ENCODE results near the gene C4orf50. TPM values are rescaled to one million over a fixed set of nuclear protein-coding genes. Genes with fewer than 3 reads are reported as not detected.
"Not testable (repeated sequence)": the region's sequence is repeated elsewhere in the genome, so short reads cannot be mapped to it uniquely, and the experiment has no call there.

The C4orf50 gene
- polyA plus RNA-seq, 3 donors, result not detected

- Mint-ChIP-seq H3K4me3 (no peak overlapping the region), H3K27ac (no peak overlapping the region), H3K27me3 (ENCODE audit: low read depth in 3 of 3) (peaks cover 6 to 16% (median 12%) of the 10 kb centered on the region in 3 donors), H3K9me3 (no peaks in the 10 kb centered on the region), H3K4me1 (no peaks in the 10 kb centered on the region), H3K36me3 (no peaks in the 10 kb centered on the region)
- Histone ChIP-seq H3K9me3 (replicated peaks in 1 of 2; ENCODE audit: control insufficient read depth in 1 of 2, insufficient read depth in 1 of 2, low read length in 2 of 2) (no peaks in the 10 kb centered on the region), H3K4me2 (replicated peaks; ENCODE audit: extremely low read depth, low read length, poor library complexity, severe bottlenecking) (no peak overlapping the region), H3K4me1 (ENCODE audit: control insufficient read depth in 1 of 2, insufficient read depth in 2 of 2, low read length in 2 of 2) (no peaks in the 10 kb centered on the region), H2AFZ (ENCODE audit: insufficient read depth, low read depth, low read length, poor library complexity, severe bottlenecking) (no peak overlapping the region), H3K79me2 (ENCODE audit: insufficient read depth, low read length) (no peaks in the 10 kb centered on the region), H3K4me3 (replicated peaks in 1 of 3; ENCODE audit: low read depth in 2 of 3, low read length in 3 of 3) (no peak overlapping the region), H3K36me3 (replicated peaks in 1 of 2; ENCODE audit: control insufficient read depth in 1 of 2, insufficient read depth in 2 of 2, low read length in 2 of 2) (no peaks in the 10 kb centered on the region), H3K27me3 (ENCODE audit: control insufficient read depth in 2 of 2, insufficient read depth in 2 of 2, low read length in 2 of 2) (no peaks in the 10 kb centered on the region), H3K9ac (ENCODE audit: insufficient read depth, low read length, poor library complexity, severe bottlenecking) (no peak overlapping the region), H4K20me1 (ENCODE audit: insufficient read depth, low read length) (no peaks in the 10 kb centered on the region), H3K27ac (ENCODE audit: low read depth in 1 of 2, low read length in 2 of 2) (no peak overlapping the region)
- intact Hi-C loops (cut with micrococcal nuclease), result no loop called here
- 91% methylated on average over 3 of the region's 4 CpGs for WGBS (ENCODE audit: insufficient coverage)
- no peak for TF ChIP-seq CTCF (IDR thresholded peaks at IDR 0.05)
- no peak for DNase-seq
Observed at GRCh38 chr4:6005175-6005574, 13.1 kb downstream of the C4orf50 start.

GRCh38 chr4:6003485-6003884, 14.7 kb downstream of the C4orf50 start:
- H3K4me3 ChIP-seq (replicated peaks in 1 of 3; ENCODE audit: low read depth in 2 of 3, low read length in 3 of 3); H3K4me2 ChIP-seq (replicated peaks; ENCODE audit: extremely low read depth, low read length, poor library complexity, severe bottlenecking); H3K4me1 Mint-ChIP-seq; H3K36me3 ChIP-seq (replicated peaks in 1 of 2; ENCODE audit: control insufficient read depth in 1 of 2, insufficient read depth in 2 of 2, low read length in 2 of 2); H3K4me3 Mint-ChIP-seq; DNase-seq; H3K36me3 Mint-ChIP-seq; H3K4me1 ChIP-seq (ENCODE audit: control insufficient read depth in 1 of 2, insufficient read depth in 2 of 2, low read length in 2 of 2); H3K9ac ChIP-seq (ENCODE audit: insufficient read depth, low read length, poor library complexity, severe bottlenecking); H3K79me2 ChIP-seq (ENCODE audit: insufficient read depth, low read length); H3K27me3 ChIP-seq (ENCODE audit: control insufficient read depth in 2 of 2, insufficient read depth in 2 of 2, low read length in 2 of 2); H3K27ac ChIP-seq (ENCODE audit: low read depth in 1 of 2, low read length in 2 of 2); intact Hi-C loops (cut with micrococcal nuclease); H3K27ac Mint-ChIP-seq; H4K20me1 ChIP-seq (ENCODE audit: insufficient read depth, low read length); H3K9me3 Mint-ChIP-seq; H3K9me3 ChIP-seq (replicated peaks in 1 of 2; ENCODE audit: control insufficient read depth in 1 of 2, insufficient read depth in 1 of 2, low read length in 2 of 2); H2AFZ ChIP-seq (ENCODE audit: insufficient read depth, low read depth, low read length, poor library complexity, severe bottlenecking): not testable (repeated sequence)
- 60% methylated on average over 1 of the region's 1 CpG for WGBS (ENCODE audit: insufficient coverage)
- peaks cover 1 to 11% (median 5%) of the 10 kb centered on the region in 3 donors for H3K27me3 Mint-ChIP-seq (ENCODE audit: low read depth in 3 of 3)
